ENCODE results near the gene TMIE. TPM values are rescaled to one million over a fixed set of nuclear protein-coding genes. Genes with fewer than 3 reads are reported as not detected.

The TMIE gene
- total RNA-seq, 2 donors from 2014 or later = not detected

- TF ChIP-seq, protein P1, sequence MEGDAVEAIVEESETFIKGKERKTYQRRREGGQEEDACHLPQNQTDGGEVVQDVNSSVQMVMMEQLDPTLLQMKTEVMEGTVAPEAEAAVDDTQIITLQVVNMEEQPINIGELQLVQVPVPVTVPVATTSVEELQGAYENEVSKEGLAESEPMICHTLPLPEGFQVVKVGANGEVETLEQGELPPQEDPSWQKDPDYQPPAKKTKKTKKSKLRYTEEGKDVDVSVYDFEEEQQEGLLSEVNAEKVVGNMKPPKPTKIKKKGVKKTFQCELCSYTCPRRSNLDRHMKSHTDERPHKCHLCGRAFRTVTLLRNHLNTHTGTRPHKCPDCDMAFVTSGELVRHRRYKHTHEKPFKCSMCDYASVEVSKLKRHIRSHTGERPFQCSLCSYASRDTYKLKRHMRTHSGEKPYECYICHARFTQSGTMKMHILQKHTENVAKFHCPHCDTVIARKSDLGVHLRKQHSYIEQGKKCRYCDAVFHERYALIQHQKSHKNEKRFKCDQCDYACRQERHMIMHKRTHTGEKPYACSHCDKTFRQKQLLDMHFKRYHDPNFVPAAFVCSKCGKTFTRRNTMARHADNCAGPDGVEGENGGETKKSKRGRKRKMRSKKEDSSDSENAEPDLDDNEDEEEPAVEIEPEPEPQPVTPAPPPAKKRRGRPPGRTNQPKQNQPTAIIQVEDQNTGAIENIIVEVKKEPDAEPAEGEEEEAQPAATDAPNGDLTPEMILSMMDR (IDR thresholded peaks at IDR 0.05) = no peak
- H3K9me3 ChIP-seq = no peaks in the 10 kb centered on the region
- H3K4me1 ChIP-seq (ENCODE audit: control insufficient read depth in 1 of 2, low read depth in 2 of 2) = peaks cover 0 to 4% of the 10 kb centered on the region in 2 donors
- DNase-seq (ENCODE audit: low spot score) (no peak), ATAC-seq (ENCODE audit: insufficient number of reproducible peaks, low FRiP score, low read depth) (no peak)
- no peak overlapping the region for H3K4me3 ChIP-seq
- no peaks in the 10 kb centered on the region for H3K27me3 ChIP-seq (replicated peaks; ENCODE audit: insufficient read depth)
- no peak overlapping the region for H3K27ac ChIP-seq
- no peaks in the 10 kb centered on the region for H3K36me3 ChIP-seq
Observed at GRCh38 chr3:46664188-46664970, 36.8 kb upstream of the TMIE start.

GRCh38 chr3:46664971-46665762 lies 36.0 kb upstream of the TMIE start:
- no peak for DNase-seq (ENCODE audit: low spot score)
- TF ChIP-seq, protein P1 (IDR thresholded peaks at IDR 0.05) = no peak
- Histone ChIP-seq H3K36me3 (no peaks in the 10 kb centered on the region), H3K4me3 (no peak overlapping the region), H3K27ac (no peak overlapping the region), H3K9me3 (no peaks in the 10 kb centered on the region), H3K4me1 (ENCODE audit: control insufficient read depth in 1 of 2, low read depth in 2 of 2) (peaks cover 0 to 4% of the 10 kb centered on the region in 2 donors), H3K27me3 (replicated peaks; ENCODE audit: insufficient read depth) (no peaks in the 10 kb centered on the region)
- no peak for ATAC-seq (ENCODE audit: insufficient number of reproducible peaks, low FRiP score, low read depth)

- Histone ChIP-seq H3K27ac (no peak overlapping the region), H3K9me3 (no peaks in the 10 kb centered on the region), H3K4me1 (ENCODE audit: control insufficient read depth in 1 of 2, low read depth in 2 of 2) (peaks cover 0 to 4% of the 10 kb centered on the region in 2 donors), H3K27me3 (replicated peaks; ENCODE audit: insufficient read depth) (no peaks in the 10 kb centered on the region), H3K4me3 (no peak overlapping the region), H3K36me3 (no peaks in the 10 kb centered on the region)
- DNase-seq (ENCODE audit: low spot score) = no peak
- no peak for ATAC-seq (ENCODE audit: insufficient number of reproducible peaks, low FRiP score, low read depth)
- TF ChIP-seq, protein P1 (IDR thresholded peaks at IDR 0.05) = no peak
Observed at GRCh38 chr3:46665763-46666452, 35.3 kb upstream of the TMIE start.

- TF ChIP-seq, protein P1 (IDR thresholded peaks at IDR 0.05) = no peak
- H3K4me3 ChIP-seq = no peak overlapping the region
- no peaks in the 10 kb centered on the region for H3K9me3 ChIP-seq
- no peak overlapping the region for H3K27ac ChIP-seq
- ATAC-seq (ENCODE audit: insufficient number of reproducible peaks, low FRiP score, low read depth) = no peak
- no peaks in the 10 kb centered on the region for H3K27me3 ChIP-seq (replicated peaks; ENCODE audit: insufficient read depth)
- H3K36me3 ChIP-seq = no peaks in the 10 kb centered on the region
- H3K4me1 ChIP-seq (ENCODE audit: control insufficient read depth in 1 of 2, low read depth in 2 of 2) = peaks cover 0 to 4% of the 10 kb centered on the region in 2 donors
- DNase-seq (ENCODE audit: low spot score) = no peak
Observed at GRCh38 chr3:46666453-46666845, 34.7 kb upstream of the TMIE start.
